ENCODE data around the gene RSPRY1.
"Not testable (repeated sequence)": the region's sequence is repeated elsewhere in the genome, so short reads cannot be mapped to it uniquely, and the experiment has no call there.

Gene RSPRY1

GRCh38 chr16:57186872-57187854 is 1.0 kb downstream of the RSPRY1 start:
- peak in 1 of 2 experiments; percentile 42 for DNase-seq

DNA sequence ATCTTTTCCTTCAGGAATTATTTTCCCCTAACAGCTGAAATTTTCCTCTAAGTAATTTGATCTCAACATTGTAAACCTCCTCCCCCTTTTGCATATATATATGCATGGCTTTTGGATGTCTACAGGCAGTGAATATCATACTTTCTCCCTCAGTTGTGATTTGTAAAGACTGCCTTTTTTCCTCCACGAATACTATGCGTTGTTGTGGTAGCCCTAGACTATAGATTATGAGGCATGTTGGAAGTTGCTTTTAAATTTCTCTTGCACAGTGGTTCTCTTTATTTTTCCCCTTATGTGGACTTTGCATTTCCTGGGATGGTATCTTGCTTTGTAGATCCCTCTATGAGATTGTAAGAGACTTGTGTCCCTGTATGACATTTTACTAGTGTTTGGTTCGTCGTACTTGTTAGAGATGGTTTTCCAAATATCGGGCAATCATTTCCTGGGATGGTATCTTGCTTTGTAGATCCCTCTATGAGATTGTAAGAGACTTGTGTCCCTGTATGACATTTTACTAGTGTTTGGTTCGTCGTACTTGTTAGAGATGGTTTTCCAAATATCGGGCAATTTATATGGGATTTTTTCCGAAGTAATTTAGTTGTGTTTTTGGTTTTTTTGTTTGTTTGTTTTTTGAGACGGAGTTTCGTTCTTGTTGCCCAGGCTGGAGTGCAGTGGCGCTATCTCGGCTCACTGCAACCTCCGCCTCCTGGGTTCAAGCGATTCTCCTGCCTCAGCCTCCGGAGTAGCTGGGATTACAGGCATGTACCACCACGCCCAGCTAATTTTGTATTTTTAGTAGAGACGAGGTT is 2.0 kb downstream of the RSPRY1 start:
- DNase-seq, result not testable (repeated sequence)

- no peak for DNase-seq
These were observed 2.5 kb downstream of the RSPRY1 start for GRCh38 chr16:57188711-57189002.

DNA sequence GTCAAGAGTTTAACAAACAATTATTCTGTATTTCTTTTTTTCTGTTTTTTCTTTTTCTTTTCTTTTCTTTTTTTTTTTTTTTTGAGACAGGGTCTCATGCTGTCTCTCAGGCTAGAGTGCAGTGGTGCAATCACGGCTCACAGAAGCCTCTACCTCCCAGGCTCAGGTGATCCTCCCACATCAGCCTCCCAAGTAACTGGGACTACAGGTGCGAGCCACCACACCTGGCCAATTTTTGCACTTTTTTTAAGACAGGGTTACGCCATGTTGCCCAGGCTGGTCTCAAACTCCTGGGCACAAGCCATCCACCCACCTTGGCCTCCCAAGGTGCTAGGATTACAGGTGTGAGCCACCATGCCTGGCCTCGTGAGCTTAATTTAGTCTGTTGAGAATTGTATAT is 3.4 kb downstream of the RSPRY1 start:
- not testable (repeated sequence) for DNase-seq

DNA sequence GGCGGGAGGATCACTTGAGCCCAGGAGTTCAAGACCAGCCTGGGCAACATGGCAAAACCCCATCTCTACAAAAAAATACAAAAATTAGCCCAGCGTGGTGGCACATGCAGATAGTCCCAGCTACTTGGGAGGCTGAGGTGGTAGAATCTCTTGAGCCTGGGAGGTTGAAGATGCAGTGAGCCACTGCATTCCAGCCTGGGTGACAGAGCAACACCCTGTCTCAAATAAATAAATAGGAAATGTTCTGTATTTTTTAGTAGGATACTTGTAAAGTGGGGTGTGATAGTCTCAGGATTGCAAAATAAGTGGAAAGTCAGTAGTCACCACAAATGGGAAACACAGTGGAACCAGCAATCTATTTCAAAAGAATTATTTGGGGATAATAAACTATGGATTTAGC is 4.0 kb downstream of the RSPRY1 start:
- no peak for DNase-seq

GRCh38 chr16:57191056-57191571 is 5.0 kb downstream of the RSPRY1 start:
- DNase-seq, result peak in 1 of 2 experiments; percentile 53

DNA sequence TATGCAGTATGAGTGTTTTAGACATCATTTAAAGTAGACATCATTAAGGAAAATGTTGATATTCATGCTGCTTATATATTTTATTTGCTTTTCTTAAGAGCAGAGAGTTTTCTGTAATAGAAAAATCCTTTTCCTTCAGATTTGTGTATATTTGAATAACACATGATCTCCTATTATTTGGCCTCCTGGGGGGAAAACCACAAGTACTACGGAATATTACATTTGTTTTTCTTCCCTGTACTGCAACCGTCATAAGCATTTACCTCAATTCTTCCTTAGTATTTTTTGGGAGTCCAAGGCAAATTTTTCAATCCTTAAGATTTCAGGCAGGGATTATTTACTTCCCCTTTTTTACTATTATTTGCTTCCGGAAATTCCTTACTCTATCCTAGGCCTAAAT is 6.0 kb downstream of the RSPRY1 start:
- DNase-seq, result no peak

DNA sequence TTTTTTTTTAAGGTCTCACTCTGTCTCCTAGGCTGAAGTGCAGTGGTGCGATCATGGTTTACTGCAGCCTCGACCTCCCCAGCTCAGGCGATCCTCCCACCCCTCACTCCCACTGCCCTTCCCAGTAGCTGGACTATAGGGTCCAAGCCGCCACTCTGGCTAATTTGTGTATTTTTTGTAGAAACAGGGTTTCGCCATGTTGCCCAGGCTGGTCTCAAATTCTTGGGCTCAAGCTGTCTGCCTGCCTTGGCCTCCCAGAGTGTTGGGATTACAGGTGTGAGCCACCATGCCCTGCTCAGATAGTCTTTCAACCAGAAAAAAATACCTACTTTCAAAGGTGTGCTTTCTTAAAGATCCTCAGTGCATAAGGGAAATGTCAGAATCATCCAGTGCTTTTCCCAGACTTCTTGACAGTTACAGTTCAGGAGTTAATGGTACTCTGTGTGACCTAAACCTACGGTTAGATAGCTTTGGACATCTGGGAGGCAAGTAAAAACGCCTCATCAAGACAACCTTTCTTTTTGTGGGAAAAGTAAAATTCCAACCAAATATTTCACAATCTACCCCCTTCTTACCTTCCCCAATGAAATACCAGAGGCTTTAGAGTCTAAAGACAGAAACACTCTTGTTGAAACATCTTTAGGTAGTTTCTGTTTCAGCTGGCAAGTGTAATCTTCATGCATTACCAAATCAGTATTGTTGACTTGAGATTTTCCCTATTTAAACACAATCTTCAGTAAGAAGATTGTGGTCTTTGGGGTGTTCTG is 6.8 kb downstream of the RSPRY1 start:
- no peak for DNase-seq

DNA sequence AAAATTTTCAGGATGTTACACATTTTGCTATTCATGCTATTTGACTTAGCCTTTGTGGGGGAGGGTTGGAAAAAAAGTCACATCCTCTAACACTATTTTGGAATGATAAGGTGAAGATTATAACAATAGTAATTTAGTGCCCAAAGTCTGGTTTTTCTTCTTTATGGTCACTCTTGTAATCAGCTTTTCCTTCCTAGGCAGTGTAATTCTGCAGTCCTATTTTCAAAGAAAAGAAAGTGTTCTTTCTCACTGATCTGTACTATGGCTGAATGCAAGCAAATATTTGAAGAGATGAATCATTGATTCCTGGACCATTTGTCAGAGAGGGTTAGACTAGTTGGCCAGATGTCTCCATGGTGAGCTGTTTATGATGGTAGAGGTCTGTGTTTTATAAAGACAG is 8.4 kb downstream of the RSPRY1 start:
- peak; percentile 44 to 83 for DNase-seq

DNA sequence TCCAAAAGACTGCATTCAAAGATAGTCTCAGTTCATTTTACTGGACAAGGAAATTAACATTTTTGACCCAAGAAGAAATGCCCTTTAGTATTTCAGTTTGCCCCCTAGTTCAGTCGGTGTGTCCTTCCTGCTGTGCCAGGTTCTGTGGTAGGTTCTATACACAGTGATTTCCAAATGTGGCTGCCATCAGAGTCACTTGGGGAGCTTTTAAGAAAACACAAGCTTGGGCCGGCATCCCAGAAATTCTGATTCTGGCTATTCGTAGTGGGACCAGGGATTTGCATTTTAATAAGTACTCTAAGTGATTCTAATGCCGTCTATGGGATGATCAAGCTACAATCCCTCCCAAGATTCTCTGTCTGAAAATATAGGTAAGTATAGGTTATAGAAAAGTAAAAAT is 10.2 kb downstream of the RSPRY1 start:
- DNase-seq, result no peak

DNA sequence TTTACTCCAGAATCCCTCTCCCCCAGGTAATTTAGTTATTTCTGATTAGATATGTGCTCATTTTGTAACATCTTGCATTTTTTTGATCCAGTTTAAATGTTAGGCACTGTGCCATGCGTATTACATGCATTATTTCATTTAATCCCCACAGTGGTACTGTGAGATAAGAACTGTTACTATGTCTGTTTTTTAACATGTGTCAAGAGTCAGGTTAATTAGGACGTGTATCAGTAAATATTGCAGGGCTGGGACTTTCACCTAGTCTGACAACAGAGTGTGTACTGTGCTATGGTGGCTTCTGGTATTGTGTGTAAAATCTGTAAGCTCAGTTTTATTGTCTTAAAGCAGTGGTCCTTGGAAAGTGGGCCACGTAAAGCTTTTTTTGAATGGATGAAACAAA is 10.6 kb downstream of the RSPRY1 start:
- DNase-seq, result no peak

- DNase-seq, result not testable (repeated sequence)
These were observed 14.2 kb downstream of the RSPRY1 start for GRCh38 chr16:57200321-57200720.

DNA sequence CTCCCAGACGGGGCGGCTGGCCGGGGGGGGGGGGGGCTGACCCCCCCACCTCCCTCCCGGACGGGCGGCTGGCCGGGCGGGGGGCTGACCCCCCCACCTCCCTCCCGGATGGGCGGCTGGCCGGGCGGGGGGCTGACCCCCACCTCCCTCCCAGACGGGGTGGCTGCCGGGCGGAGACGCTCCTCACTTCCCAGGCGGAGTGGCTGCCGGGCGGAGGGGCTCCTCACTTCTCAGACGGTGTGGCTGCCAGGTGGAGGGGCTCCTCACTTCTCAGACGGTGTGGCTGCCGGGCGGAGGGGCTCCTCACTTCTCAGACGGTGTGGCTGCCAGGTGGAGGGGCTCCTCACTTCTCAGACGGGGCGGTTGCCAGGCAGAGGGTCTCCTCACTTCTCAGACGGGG is 14.8 kb downstream of the RSPRY1 start:
- DNase-seq, result not testable (repeated sequence)

GRCh38 chr16:57202095-57202886 is 16.2 kb downstream of the RSPRY1 start:
- DNase-seq, result no peak

DNA sequence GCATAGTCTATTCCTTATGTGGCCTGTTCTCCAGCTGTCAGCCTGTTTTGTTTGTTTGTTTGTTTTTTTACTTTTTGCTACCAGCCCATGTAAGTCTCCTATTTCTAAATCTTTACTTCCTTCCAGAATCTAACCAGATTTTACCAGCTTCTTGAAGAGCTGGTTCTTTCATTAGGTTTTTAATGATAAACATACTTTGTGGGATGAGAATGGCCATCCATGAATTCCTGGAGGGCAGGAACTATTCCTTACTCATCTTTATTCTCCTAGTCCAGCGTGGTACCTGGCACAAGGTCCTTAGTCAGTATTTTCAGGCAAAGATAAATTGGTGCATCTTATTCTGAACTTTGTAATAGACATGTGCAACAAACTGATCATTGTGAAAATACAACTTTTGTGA is 17.3 kb downstream of the RSPRY1 start:
- no peak for DNase-seq

DNA sequence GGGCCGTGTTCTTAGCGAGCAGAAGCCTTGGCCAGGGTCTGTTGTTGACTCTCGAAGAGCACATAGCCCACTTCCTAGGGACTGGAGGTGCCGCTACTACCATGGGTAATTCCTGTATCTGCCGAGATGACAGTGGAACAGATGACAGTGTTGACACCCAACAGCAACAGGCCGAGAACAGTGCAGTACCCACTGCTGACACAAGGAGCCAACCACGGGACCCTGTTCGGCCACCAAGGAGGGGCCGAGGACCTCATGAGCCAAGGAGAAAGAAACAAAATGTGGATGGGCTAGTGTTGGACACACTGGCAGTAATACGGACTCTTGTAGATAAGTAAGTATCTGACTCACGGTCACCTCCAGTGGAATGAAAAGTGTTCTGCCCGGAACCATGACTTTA is 18.5 kb downstream of the RSPRY1 start:
- DNase-seq, result no peak

DNA sequence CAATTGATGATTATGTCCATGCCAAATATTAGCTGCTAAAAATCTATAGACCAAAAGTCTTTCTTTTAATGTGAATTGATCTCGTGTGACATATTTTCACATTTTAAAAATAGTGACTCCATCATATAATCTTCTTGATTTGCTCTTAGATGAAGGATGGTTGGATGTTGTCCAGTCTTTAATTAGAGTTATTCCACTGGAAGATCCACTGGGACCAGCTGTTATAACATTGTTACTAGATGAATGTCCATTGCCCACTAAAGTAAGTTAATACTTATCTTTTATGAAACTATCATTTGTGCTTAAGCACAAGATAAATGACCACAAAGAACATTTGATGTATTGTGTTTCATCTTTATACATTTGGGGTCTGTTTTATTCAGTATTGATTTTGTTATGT is 22.8 kb downstream of the RSPRY1 start:
- DNase-seq, result no peak

- no peak for DNase-seq
These were observed 23.7 kb downstream of the RSPRY1 start for GRCh38 chr16:57209780-57210179.

DNA sequence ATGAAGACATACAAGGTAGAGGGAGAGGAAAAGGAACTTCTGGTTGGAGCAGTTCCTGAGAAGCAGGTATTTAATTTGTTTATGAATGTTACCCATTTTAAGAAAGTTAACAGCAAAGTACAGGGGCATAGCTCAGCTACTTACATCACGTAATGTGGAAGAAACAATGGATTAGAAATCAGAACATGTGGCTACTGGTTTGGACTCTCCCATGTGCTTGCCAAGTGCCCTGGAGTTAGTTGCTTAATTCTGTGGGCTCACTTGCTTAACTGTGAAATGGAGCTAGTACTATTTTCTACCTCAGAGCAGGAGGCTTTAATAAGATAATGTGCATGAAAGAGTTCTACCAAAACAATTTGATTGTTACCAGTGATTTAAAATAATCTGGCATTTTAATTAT is 27.3 kb downstream of the RSPRY1 start:
- no peak for DNase-seq

DNA sequence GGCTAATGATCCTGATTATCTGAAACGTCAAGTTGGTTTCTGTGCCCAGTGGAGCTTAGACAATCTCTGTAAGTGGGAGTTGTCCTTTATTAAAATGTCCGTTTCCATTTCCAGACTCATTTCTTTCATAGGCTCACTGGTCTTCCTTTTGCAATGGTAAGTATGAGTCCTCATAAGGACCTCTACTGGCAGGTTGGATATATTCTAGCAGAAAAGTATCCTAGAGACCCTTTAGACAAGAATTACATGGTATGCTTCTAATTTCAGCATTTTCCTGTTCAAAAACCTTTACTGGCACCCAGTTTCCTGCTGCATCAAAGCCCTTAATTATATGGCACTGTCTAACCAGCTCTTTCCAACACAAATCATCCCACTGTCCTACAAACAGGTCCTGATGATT is 30.8 kb downstream of the RSPRY1 start:
- no peak for DNase-seq

GRCh38 chr16:57223057-57223456 is 36.9 kb downstream of the RSPRY1 start:
- DNase-seq, result no peak

DNA sequence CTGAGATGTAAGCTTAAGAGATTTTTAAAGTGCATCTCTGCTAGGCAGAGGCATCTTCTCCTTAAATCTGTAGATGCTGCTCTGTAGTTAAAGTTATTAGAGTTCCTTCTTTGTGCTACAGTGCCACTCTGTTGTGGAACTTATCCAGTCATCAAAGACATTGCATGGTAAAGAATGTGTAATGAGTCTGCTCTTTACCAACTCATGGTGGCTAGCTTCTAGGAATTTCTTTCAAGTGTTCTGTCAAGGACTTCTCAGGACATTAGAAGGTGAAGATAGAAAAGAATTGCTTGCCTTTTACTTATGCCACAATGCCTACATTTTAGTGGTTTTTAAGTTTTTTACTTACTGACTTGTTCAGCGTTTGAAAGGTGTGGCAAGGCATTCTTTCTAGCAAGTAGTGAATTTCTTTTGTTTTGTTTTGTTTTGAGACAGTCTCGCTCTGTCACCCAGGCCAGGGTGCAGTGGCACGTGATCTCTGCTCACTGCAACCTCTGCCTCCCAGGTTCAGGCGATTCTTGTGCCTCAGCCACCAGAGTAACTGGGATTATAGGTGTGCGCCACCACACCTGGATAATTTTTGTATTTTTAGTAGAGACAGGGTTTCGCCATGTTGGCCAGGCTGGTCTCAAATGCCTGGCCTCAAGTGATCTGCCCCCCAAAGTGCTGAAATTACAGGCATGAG is 38.7 kb downstream of the RSPRY1 start:
- DNase-seq, result no peak
